GM12878 (cell line): ENCODE results near the gene BAAT. TPM values are rescaled to one million over a fixed set of nuclear protein-coding genes. Genes with fewer than 3 reads are reported as not detected.

Experiments
- ATAC-seq: fragments of 200-7000 bp; cut with Tn5 transposase; 3 replicates; pipeline ENCODE4 v1.9.1; 2020; ENCODE audit warnings: mild to moderate bottlenecking, moderate library complexity
- BruUV-seq: library from RNA; stranded (reverse); fragments of 400-500 nt; replicated peaks from 2 replicates; lab custom pipeline; 2021; lab: Mats Ljungman, UMichigan
- CTCF ChIA-PET: fragments of 300-600 bp; sonication (Branson Sonifier 250); formaldehyde crosslinking; extraction: SDS; loops from one replicate; lab custom pipeline; 2021; ENCODE audit warnings: inconsistent platforms; lab: Yijun Ruan, JAX
- POLR2A ChIA-PET: fragments of 350-600 bp; formaldehyde crosslinking; extraction: SDS; loops from one replicate; lab custom pipeline; 2021; ENCODE audit warnings: inconsistent platforms; lab: Charles Lee
- RAD21 ChIA-PET: fragments of 300-600 bp; sonication (Branson Sonifier 250); formaldehyde crosslinking; loops from one replicate; lab custom pipeline; 2023; ENCODE audit warnings: antibody characterized with exemption; ENCODE audit not compliant: unreplicated experiment; lab: Charles Lee
- SMC1A ChIA-PET: fragments of 300-600 bp; sonication (Branson Sonifier 250); formaldehyde crosslinking; loops from one replicate; lab custom pipeline; 2023; ENCODE audit not compliant: unreplicated experiment, uncharacterized antibody; lab: Charles Lee
- DNase-seq: peaks from one replicate; pipeline ENCODE4 v3.0.0-alpha.2; 2011; ENCODE audit warnings: low read depth, low spot score
- FAIRE-seq: peaks from 3 replicates; lab custom pipeline; 2011; peaks lifted over from hg19 to GRCh38; lab: Jason Lieb, UNC
- H2AFZ ChIP-seq: 2 replicates; pipeline ENCODE4 v1.6.0; 2011; ENCODE audit warnings: low read depth, low read length, control low read depth; ENCODE audit not compliant: control insufficient read depth
- H3K27ac ChIP-seq: 2 replicates; pipeline ENCODE4 v1.5.1; 2011; ENCODE audit warnings: control low read depth; ENCODE audit not compliant: control insufficient read depth, insufficient read depth
- H3K27me3 ChIP-seq, 2 experiments: replicated peaks in 1 of 2; 2 replicates each; pipeline versions ENCODE4 v1.6.0 to v1.6.1; 2011; ENCODE audit warnings: low read length in 1 of 2; ENCODE audit not compliant: control insufficient read depth in 2 of 2, insufficient read depth in 2 of 2
- H3K36me3 ChIP-seq, 2 experiments: 2 replicates each; pipeline ENCODE4 v1.5.1; 2011; ENCODE audit warnings: low read length in 1 of 2; ENCODE audit not compliant: control insufficient read depth in 2 of 2, insufficient read depth in 2 of 2
- H3K4me1 ChIP-seq: 2 replicates; pipeline ENCODE4 v1.6.1; 2011; ENCODE audit warnings: mild to moderate bottlenecking, low read length, moderate library complexity, mixed read lengths; ENCODE audit not compliant: control insufficient read depth, insufficient read depth
- H3K4me2 ChIP-seq: 2 replicates; pipeline ENCODE4 v1.6.0; 2011; ENCODE audit warnings: control low read depth; ENCODE audit not compliant: control insufficient read depth, insufficient read depth
- H3K4me3 ChIP-seq: fragments of 200-600 bp; sonication (generic); 2 replicates; pipeline ENCODE4 v1.5.1; 2016
- H3K79me2 ChIP-seq: 2 replicates; pipeline ENCODE4 v1.6.0; 2011; ENCODE audit warnings: low read length; ENCODE audit not compliant: control insufficient read depth, insufficient read depth
- H3K9ac ChIP-seq: 2 replicates; pipeline ENCODE4 v1.8.0; 2011; ENCODE audit warnings: low read length, control low read depth, mixed read lengths; ENCODE audit not compliant: control insufficient read depth, insufficient read depth
- H3K9me3 ChIP-seq: replicated peaks from 3 replicates; pipeline ENCODE4 v1.5.1; 2011; ENCODE audit warnings: mild to moderate bottlenecking, low read length; ENCODE audit not compliant: control insufficient read depth, insufficient read depth
- H4K20me1 ChIP-seq: 2 replicates; pipeline ENCODE4 v1.6.0; 2011; ENCODE audit not compliant: control insufficient read depth, insufficient read depth
- BCL11A ChIP-seq: IDR thresholded peaks from 2 replicates; pipeline ENCODE4 v1.6.1; 2011; ENCODE audit warnings: low read depth, low read length
- CBX5 ChIP-seq: sonication (generic); IDR thresholded peaks from 2 replicates; pipeline ENCODE4 v1.6.1; 2016; ENCODE audit warnings: low read depth, moderate library complexity, mild to moderate bottlenecking, inconsistent platforms
- CREB1 ChIP-seq: IDR thresholded peaks from 2 replicates; pipeline ENCODE4 v1.6.1; 2012; ENCODE audit warnings: low read depth, mild to moderate bottlenecking, inconsistent platforms
- EZH2 ChIP-seq: IDR thresholded peaks from 2 replicates; pipeline ENCODE4 v1.6.1; 2012; ENCODE audit warnings: low read depth, mild to moderate bottlenecking, control low read depth, inconsistent platforms, low read length, borderline replicate concordance; ENCODE audit not compliant: control insufficient read depth
- FOXM1 ChIP-seq: IDR thresholded peaks from 2 replicates; pipeline ENCODE4 v1.6.1; 2012; ENCODE audit warnings: low read depth, mild to moderate bottlenecking, inconsistent platforms, low read length, moderate library complexity
- JUND ChIP-seq: IDR thresholded peaks from 2 replicates; pipeline ENCODE4 v1.6.1; 2012; ENCODE audit warnings: low read depth, mild to moderate bottlenecking, low read length, improper control_type of control experiment, moderate library complexity
- RAD51 ChIP-seq: fragments of 450-650 bp; IDR thresholded peaks from 2 replicates; pipeline ENCODE4 v1.6.1; 2016; ENCODE audit warnings: moderate library complexity, mild to moderate bottlenecking, inconsistent platforms
- SMAD5 ChIP-seq: IDR thresholded peaks from 2 replicates; pipeline ENCODE4 v1.6.1; 2016; ENCODE audit warnings: antibody characterized with exemption, low read depth
- STAT3 ChIP-seq: IDR thresholded peaks from 2 replicates; pipeline ENCODE4 v1.6.1; 2011; ENCODE audit warnings: low read depth, low read length, improper control_type of control experiment
- ZNF384 ChIP-seq: IDR thresholded peaks from 2 replicates; pipeline ENCODE4 v1.6.1; 2012; ENCODE audit warnings: low read depth, mild to moderate bottlenecking, low read length, improper control_type of control experiment, borderline replicate concordance
- WGBS: methylation state at CpG from one replicate; pipeline ENCODE4 v1.1.6; 2016; ENCODE audit warnings: low lambda C conversion rate; ENCODE audit not compliant: insufficient replicate concordance, insufficient coverage; ENCODE audit errors: missing lambda C conversion rate; 5-methylcytosine and 5-hydroxymethylcytosine counted together
- in situ Hi-C: fragments of 300-500 bp; cut with MboI; formaldehyde crosslinking; loops from 9 replicates; pipeline ENCODE4 v1.14.3; 2018; ENCODE audit warnings: mixed read lengths
- intact Hi-C: fragments of 100-400 bp; cut with micrococcal nuclease; formaldehyde crosslinking; loops from one replicate; pipeline ENCODE4 v1.14.2; 2022; ENCODE audit not compliant: unreplicated experiment
- polyA plus RNA-seq, 11 experiments: library from polyadenylated mRNA; depleted of rRNA in 4 of 11; unstranded in 6 of 11; stranded (reverse) in 5 of 11; fragments of >200 nt; fragmentation: Nextera tagmentation in 4 of 11; fragmentation: Illumina TruSeq in 1 of 11; extraction: Ambion mirVana in 4 of 11; extraction: Trizol in 1 of 11; gene quantifications; 1 replicate in 1 of 11; 2 replicates in 10 of 11; pipeline versions ENCODE4 v1.2.1 to v1.2.3, GENCODE V29; 2011 to 2016; ENCODE audit warnings: inconsistent platforms in 2 of 11, missing spikeins in 2 of 11, low read depth in 1 of 11
- total RNA-seq, 4 experiments: library from RNA; depleted of rRNA in 3 of 4; stranded (reverse); fragments of >200 nt in 3 of 4; fragmentation: Illumina TruSeq in 1 of 4; extraction: Trizol in 1 of 4; gene quantifications; 2 replicates each; pipeline versions ENCODE4 v1.2.1 to v1.2.3, GENCODE V29; 2013 to 2021
- TF ChIP-seq, protein P1 (sequence below): fragments of 450-650 bp; IDR thresholded peaks from 2 replicates; pipeline ENCODE4 v1.6.1; 2017; ENCODE audit warnings: antibody characterized with exemption, mild to moderate bottlenecking, moderate library complexity
- TF ChIP-seq, protein P2 (sequence below): fragments of 150-350 bp; IDR thresholded peaks from 2 replicates; pipeline ENCODE4 v1.6.1; 2016; ENCODE audit warnings: low read depth, low read length

The BAAT gene
- total and polyA plus RNA-seq, 10 of the 15 experiments (the other 5 are each of a cell fraction or from before 2014, with no cell fraction given), result 0.02 to 0.26 (median 0.06) TPM; not detected in 2

DNA sequence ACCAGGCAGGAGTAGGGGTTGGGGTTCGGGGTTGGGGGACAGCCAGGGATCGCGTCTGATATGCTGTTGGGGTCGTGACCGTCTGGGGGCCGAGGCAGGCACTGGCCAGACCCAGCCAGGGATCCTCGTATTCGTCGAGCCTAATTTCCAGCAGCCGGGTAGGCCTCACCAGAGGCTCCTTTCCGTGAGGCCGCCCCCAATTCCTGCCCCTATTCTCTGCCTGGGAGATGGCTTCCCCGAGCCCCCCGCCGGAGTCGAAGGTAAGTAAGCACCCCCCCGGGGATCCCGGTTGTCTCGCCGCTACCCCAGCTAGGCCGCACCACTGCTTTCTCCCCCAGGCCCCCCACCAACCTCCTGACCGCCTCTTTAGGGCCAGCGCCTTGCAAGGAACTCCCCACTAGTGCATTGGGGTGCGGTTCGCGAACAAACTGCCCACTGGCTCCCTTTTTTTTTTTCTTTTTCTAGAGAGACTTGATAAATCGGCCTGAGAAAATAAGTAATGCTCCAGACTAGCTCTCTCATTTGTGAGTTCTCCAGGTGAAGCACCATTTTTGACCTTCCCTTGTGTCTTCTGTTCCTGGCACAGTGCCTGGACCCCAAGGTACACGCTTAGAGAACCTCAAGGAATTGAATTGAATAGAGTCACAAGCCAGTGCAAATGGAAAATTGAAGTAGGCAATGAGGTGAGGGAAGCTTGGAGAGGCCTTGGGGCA, 14.3 kb upstream of the BAAT start:
- TF ChIP-seq, protein P1, sequence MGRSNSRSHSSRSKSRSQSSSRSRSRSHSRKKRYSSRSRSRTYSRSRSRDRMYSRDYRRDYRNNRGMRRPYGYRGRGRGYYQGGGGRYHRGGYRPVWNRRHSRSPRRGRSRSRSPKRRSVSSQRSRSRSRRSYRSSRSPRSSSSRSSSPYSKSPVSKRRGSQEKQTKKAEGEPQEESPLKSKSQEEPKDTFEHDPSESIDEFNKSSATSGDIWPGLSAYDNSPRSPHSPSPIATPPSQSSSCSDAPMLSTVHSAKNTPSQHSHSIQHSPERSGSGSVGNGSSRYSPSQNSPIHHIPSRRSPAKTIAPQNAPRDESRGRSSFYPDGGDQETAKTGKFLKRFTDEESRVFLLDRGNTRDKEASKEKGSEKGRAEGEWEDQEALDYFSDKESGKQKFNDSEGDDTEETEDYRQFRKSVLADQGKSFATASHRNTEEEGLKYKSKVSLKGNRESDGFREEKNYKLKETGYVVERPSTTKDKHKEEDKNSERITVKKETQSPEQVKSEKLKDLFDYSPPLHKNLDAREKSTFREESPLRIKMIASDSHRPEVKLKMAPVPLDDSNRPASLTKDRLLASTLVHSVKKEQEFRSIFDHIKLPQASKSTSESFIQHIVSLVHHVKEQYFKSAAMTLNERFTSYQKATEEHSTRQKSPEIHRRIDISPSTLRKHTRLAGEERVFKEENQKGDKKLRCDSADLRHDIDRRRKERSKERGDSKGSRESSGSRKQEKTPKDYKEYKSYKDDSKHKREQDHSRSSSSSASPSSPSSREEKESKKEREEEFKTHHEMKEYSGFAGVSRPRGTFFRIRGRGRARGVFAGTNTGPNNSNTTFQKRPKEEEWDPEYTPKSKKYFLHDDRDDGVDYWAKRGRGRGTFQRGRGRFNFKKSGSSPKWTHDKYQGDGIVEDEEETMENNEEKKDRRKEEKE, result no peak
- 0 out of 2 replicates have a peak, but pooled peaks have one; percentile 1 for TF ChIP-seq JUND
- TF ChIP-seq CREB1, result no peak
- TF ChIP-seq ZNF384, result no peak
- TF ChIP-seq, protein P2, sequence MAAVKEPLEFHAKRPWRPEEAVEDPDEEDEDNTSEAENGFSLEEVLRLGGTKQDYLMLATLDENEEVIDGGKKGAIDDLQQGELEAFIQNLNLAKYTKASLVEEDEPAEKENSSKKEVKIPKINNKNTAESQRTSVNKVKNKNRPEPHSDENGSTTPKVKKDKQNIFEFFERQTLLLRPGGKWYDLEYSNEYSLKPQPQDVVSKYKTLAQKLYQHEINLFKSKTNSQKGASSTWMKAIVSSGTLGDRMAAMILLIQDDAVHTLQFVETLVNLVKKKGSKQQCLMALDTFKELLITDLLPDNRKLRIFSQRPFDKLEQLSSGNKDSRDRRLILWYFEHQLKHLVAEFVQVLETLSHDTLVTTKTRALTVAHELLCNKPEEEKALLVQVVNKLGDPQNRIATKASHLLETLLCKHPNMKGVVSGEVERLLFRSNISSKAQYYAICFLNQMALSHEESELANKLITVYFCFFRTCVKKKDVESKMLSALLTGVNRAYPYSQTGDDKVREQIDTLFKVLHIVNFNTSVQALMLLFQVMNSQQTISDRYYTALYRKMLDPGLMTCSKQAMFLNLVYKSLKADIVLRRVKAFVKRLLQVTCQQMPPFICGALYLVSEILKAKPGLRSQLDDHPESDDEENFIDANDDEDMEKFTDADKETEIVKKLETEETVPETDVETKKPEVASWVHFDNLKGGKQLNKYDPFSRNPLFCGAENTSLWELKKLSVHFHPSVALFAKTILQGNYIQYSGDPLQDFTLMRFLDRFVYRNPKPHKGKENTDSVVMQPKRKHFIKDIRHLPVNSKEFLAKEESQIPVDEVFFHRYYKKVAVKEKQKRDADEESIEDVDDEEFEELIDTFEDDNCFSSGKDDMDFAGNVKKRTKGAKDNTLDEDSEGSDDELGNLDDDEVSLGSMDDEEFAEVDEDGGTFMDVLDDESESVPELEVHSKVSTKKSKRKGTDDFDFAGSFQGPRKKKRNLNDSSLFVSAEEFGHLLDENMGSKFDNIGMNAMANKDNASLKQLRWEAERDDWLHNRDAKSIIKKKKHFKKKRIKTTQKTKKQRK, result no peak
- no peak for TF ChIP-seq FOXM1
- TF ChIP-seq EZH2, result no peak
- TF ChIP-seq CBX5, result 0 out of 2 replicates have a peak, but pooled peaks have one; percentile 9
- TF ChIP-seq BCL11A, result no peak
- no peak for TF ChIP-seq STAT3
- no peak for TF ChIP-seq RAD51
- no peak for TF ChIP-seq SMAD5
- in situ Hi-C loops, result loop anchor here (5.0 kb wide), 1 partner anchor 133 kb away; the partner anchor contains the start of gene RNF20
- BruUV-seq, result no TSS peak

More for the DNA sequence above, 14.3 kb upstream of the BAAT start:
- POLR2A ChIA-PET, result interaction anchor here (0.6 to 2.4 kb wide), 10 partner anchors 22 to 1051 kb away, joined by 3 to 16 read pairs (median 4); partner anchors contain the start of gene RNF20
- Histone ChIP-seq H3K36me3 (peaks cover 0 to 28% of the 10 kb centered on the region in 2 experiments; a peak in 2 of 4 replicates), H3K27ac (peak overlapping the region; percentile 72), H2AFZ (peak overlapping the region; percentile 51; the same call in 1 of the 2 replicates), H3K4me1 (0 out of 2 replicates have a peak, but pooled peaks cover 3% of the 10 kb centered on the region), H3K4me3 (peak overlapping the region; percentile 80), H3K9me3 (peaks cover 16% of the 10 kb centered on the region), H4K20me1 (no peaks in the 10 kb centered on the region), H3K4me2 (peak overlapping the region; percentile 94), H3K79me2 (peaks cover 63% of the 10 kb centered on the region), H3K27me3 (no peaks in the 10 kb centered on the region), H3K9ac (peak overlapping the region; percentile 76)
- SMC1A ChIA-PET, result interaction anchor here (0.7 to 2.7 kb wide), 12 partner anchors 10 to 134 kb away, joined by 3 to 12 read pairs (median 4); no protein-coding TSS in a partner anchor
- RAD21 ChIA-PET, result interaction anchor here (0.7 to 3.0 kb wide), 9 partner anchors 11 to 134 kb away, joined by 3 to 14 read pairs (median 6); partner anchors contain the start of gene RNF20
- ATAC-seq (peak; percentile 24), DNase-seq (no peak), FAIRE-seq (no peak)
- CTCF ChIA-PET, result interaction anchor here (0.7 to 3.6 kb wide), 8 partner anchors 11 to 280 kb away, joined by 3 to 23 read pairs (median 4); no protein-coding TSS in a partner anchor
- 2% methylated on average over 28 of the region's 28 CpGs for WGBS
- intact Hi-C loops, result loop anchor here (2.0 to 5.0 kb wide), 2 partner anchors 48 to 134 kb away; partner anchors contain the start of gene RNF20
